Chondrocyte (in vitro differentiated cells): ENCODE measurements around the gene GRID2. TPM values are rescaled to one million over a fixed set of nuclear protein-coding genes. Genes with fewer than 3 reads are reported as not detected.
"Not testable (repeated sequence)": the region's sequence is repeated elsewhere in the genome, so short reads cannot be mapped to it uniquely, and the experiment has no call there.

Experiments
- DNase-seq: peaks from one replicate; pipeline ENCODE4 v3.0.0; 2021; ENCODE audit warnings: mixed read lengths, low spot score
- H3K27ac Mint-ChIP-seq: one replicate; pipeline ENCODE4 v1.8.0; 2021; ENCODE audit warnings: mild to moderate bottlenecking, moderate library complexity, mixed read lengths; ENCODE audit not compliant: unreplicated experiment
- H3K27me3 Mint-ChIP-seq: 2 replicates; pipeline ENCODE4 v1.8.0; 2021; ENCODE audit warnings: low read depth, mixed read lengths
- H3K36me3 Mint-ChIP-seq: 2 replicates; pipeline ENCODE4 v1.8.0; 2021; ENCODE audit warnings: low read depth, mixed read lengths
- H3K4me1 Mint-ChIP-seq: 2 replicates; pipeline ENCODE4 v1.8.0; 2021; ENCODE audit warnings: low read depth, mild to moderate bottlenecking, mixed read lengths
- H3K4me3 Mint-ChIP-seq: one replicate; pipeline ENCODE4 v1.8.0; 2021; ENCODE audit warnings: mild to moderate bottlenecking, moderate library complexity, mixed read lengths; ENCODE audit not compliant: unreplicated experiment
- H3K9me3 Mint-ChIP-seq: 2 replicates; pipeline ENCODE4 v1.8.0; 2021; ENCODE audit warnings: low read depth, mixed read lengths
- CTCF ChIP-seq: fragments of 200-600 bp; sonication (generic); IDR thresholded peaks from 2 replicates; pipeline ENCODE4 v1.5.0; 2021; ENCODE audit warnings: antibody characterized with exemption, mild to moderate bottlenecking, moderate library complexity
- total RNA-seq: library from RNA; stranded (reverse); gene quantifications from 3 replicates; pipeline ENCODE4 v1.2.1, GENCODE V29; 2021

Gene GRID2
- total RNA-seq, 1 donor from 2014 or later: not detected

GRCh38 chr4:93289241-93289640 lies 985.5 kb downstream of the GRID2 start:
- H3K9me3 Mint-ChIP-seq: no peaks in the 10 kb centered on the region
- no peak overlapping the region for H3K4me3 Mint-ChIP-seq
- TF ChIP-seq CTCF: no peak

GRCh38 chr4:93289831-93290230 lies 986.1 kb downstream of the GRID2 start:
- DNase-seq: no peak
- TF ChIP-seq CTCF: no peak
- H3K4me1 Mint-ChIP-seq: no peaks in the 10 kb centered on the region
- no peaks in the 10 kb centered on the region for H3K36me3 Mint-ChIP-seq
- H3K9me3 Mint-ChIP-seq: no peaks in the 10 kb centered on the region
- no peak overlapping the region for H3K27ac Mint-ChIP-seq
- no peak overlapping the region for H3K4me3 Mint-ChIP-seq
- peaks cover 14% of the 10 kb centered on the region for H3K27me3 Mint-ChIP-seq

More at GRCh38 chr4:93289241-93289640, 985.5 kb downstream of the GRID2 start:
- Mint-ChIP-seq H3K4me1 (no peaks in the 10 kb centered on the region), H3K36me3 (no peaks in the 10 kb centered on the region), H3K27me3 (peaks cover 15% of the 10 kb centered on the region), H3K27ac (no peak overlapping the region)
- no peak for DNase-seq

DNA sequence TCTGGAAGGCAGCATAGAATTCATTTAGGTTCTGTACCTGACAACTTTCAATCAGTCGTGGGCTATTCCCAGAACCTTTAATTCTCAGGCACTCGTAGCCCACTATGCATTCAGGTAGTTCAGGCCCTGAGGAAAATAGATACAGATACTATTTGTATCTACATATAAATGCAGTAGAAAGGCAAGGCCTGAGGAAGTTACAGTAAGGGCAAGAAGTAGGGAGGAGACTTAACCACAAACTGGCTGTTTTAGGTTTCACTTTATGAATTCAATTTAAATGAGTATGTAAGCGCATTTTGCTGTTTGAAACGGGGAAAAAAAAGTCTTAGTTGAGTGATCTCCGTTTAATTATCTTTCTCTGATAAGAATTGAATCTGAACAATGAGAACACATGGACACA lies 995.4 kb downstream of the GRID2 start:
- no peak overlapping the region for H3K27ac Mint-ChIP-seq
- no peaks in the 10 kb centered on the region for H3K9me3 Mint-ChIP-seq

DNA sequence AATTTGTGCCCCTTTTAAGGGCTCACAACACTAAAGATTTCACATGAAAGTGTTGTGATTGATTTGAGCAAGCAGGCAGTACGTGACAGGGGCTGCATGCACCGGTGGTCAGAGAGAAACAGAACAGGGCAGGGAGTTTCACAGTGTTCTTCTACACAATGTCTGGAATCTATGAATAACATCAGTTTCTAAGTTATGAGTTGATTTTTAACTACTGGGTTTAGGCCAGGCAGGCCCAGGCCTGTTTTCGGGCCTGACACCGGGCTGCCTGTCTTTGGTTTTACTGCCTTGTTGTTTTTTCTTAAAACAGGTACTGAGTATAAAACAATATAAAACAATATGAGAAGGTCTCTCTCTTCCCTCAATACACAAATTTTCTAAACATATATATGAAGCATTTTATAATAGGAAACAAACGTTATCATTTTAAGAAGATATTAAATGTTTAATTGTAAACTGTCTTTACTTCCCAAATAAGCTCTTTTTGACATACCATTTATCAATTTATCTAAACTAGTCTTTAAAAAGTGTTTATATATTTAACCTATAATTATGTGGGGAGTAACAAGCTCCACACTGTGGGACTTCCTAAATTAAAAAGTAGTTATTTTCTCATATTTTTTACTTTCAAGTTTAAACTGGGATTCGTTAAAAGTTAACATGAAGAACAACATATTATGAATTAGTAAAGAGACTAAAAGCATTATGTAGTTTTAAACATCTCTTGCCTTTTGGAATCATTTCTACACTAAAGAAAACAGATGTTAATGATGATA lies 997.2 kb downstream of the GRID2 start:
- H3K27me3 Mint-ChIP-seq, H3K4me3 Mint-ChIP-seq, H3K4me1 Mint-ChIP-seq, H3K36me3 Mint-ChIP-seq, H3K9me3 Mint-ChIP-seq, DNase-seq, H3K27ac Mint-ChIP-seq: not testable (repeated sequence)

More for the DNA sequence above, 995.4 kb downstream of the GRID2 start:
- Mint-ChIP-seq H3K27me3 (peaks cover 2% of the 10 kb centered on the region), H3K4me1 (no peaks in the 10 kb centered on the region), H3K36me3 (no peaks in the 10 kb centered on the region), H3K4me3 (no peak overlapping the region)
- no peak for DNase-seq
- no peak for TF ChIP-seq CTCF

GRCh38 chr4:93302310-93302709 lies 998.5 kb downstream of the GRID2 start:
- TF ChIP-seq CTCF: no peak
- Mint-ChIP-seq H3K4me1 (no peaks in the 10 kb centered on the region), H3K9me3 (no peaks in the 10 kb centered on the region), H3K4me3 (no peak overlapping the region), H3K36me3 (no peaks in the 10 kb centered on the region), H3K27ac (no peak overlapping the region), H3K27me3 (no peaks in the 10 kb centered on the region)
- no peak for DNase-seq

DNA sequence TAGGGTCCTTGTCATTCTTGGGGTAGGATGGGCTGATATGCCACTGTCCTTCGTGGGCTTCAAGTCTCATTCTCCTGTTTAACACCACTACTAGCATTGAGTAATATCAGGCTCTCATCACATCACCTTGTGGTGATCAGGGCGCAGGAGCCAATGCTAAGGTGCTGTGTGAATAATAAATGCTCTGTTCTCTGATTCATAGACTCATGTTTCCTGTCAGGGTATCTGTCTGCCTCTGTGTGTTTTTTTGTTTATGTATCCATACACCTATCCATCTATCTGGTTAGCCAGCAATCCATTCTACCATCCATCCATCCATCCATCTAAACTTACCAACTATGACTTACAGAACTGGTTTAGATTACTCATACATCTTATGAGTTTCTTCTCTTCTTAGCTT lies 999.7 kb downstream of the GRID2 start:
- no peaks in the 10 kb centered on the region for H3K9me3 Mint-ChIP-seq
- no peak for DNase-seq
- H3K27ac Mint-ChIP-seq: no peak overlapping the region
- H3K27me3 Mint-ChIP-seq: no peaks in the 10 kb centered on the region
- H3K4me3 Mint-ChIP-seq: no peak overlapping the region
- H3K36me3 Mint-ChIP-seq: no peaks in the 10 kb centered on the region
- no peaks in the 10 kb centered on the region for H3K4me1 Mint-ChIP-seq
- TF ChIP-seq CTCF: no peak
